Peyer's patch (tissue), 4 donors: ENCODE data around the gene CDK5.

ENCODE experiments used
- CTCF ChIP-seq, 6 experiments: fragments of 450-650 bp in 4 of 6; fragments of 200-600 bp in 2 of 6; sonication (generic) in 1 of 6; IDR thresholded peaks; one replicate each; pipeline ENCODE4 v1.5.1; 2017 to 2019; ENCODE audit warnings: antibody characterized with exemption in 6 of 6, mild to moderate bottlenecking in 3 of 6, moderate library complexity in 1 of 6
- POLR2A ChIP-seq, 2 donors: fragments of 450-650 bp; IDR thresholded peaks; one replicate each; pipeline ENCODE4 v1.5.1; 2017; ENCODE audit warnings: antibody characterized with exemption in 2 of 2, mild to moderate bottlenecking in 2 of 2, moderate library complexity in 2 of 2

GRCh38 chr7:151005566-151005965 is 52.1 kb downstream of the CDK5 start:
- TF ChIP-seq CTCF (IDR thresholded peaks at IDR 0.05) = no peak
- TF ChIP-seq POLR2A (IDR thresholded peaks at IDR 0.05) = no peak
